ENCODE data around the gene RPN2.

RPN2 gene

DNA sequence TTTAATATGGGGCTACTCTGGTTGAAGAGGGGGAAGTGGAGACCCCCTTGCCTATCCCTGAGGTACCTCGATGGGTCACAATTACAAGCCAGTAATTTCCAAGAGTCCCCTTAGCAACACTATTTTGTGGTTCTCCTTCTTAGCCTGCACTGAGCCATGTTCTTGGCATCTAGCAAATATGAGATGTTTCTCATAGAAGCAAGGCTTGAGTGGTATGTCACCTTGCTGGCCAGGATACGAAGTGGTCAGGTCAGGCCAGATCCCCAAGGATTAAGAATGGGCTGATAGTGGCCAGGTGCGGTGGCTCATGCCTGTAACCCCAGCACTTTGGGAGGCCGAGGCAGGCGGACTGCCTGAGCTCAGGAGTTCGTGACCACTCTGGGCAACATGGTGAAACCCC lies 84.6 kb downstream of the RPN2 start:
- TF ChIP-seq, protein P1, sequence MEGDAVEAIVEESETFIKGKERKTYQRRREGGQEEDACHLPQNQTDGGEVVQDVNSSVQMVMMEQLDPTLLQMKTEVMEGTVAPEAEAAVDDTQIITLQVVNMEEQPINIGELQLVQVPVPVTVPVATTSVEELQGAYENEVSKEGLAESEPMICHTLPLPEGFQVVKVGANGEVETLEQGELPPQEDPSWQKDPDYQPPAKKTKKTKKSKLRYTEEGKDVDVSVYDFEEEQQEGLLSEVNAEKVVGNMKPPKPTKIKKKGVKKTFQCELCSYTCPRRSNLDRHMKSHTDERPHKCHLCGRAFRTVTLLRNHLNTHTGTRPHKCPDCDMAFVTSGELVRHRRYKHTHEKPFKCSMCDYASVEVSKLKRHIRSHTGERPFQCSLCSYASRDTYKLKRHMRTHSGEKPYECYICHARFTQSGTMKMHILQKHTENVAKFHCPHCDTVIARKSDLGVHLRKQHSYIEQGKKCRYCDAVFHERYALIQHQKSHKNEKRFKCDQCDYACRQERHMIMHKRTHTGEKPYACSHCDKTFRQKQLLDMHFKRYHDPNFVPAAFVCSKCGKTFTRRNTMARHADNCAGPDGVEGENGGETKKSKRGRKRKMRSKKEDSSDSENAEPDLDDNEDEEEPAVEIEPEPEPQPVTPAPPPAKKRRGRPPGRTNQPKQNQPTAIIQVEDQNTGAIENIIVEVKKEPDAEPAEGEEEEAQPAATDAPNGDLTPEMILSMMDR (IDR thresholded peaks at IDR 0.05) = no peak

DNA sequence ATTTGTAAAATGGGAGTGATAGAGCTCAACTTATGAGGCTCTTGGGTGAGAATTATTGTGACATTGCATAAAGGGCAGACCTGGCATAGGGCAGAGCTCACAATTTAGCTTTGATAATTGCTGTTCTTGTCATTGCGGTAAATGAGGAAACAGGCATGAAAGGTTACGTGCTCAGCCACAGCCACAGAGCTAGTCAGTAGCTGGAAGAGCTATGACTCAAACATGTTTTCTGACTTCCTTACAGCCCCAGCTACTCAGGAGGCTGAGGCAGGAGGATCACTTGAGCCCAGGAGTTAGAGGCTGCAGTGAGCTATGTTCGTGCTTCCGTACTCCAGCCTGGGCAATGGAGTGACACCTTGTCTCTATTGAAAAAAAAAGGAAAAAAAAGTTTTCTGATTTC lies 86.0 kb downstream of the RPN2 start:
- TF ChIP-seq, protein P1 (IDR thresholded peaks at IDR 0.05) = no peak

DNA sequence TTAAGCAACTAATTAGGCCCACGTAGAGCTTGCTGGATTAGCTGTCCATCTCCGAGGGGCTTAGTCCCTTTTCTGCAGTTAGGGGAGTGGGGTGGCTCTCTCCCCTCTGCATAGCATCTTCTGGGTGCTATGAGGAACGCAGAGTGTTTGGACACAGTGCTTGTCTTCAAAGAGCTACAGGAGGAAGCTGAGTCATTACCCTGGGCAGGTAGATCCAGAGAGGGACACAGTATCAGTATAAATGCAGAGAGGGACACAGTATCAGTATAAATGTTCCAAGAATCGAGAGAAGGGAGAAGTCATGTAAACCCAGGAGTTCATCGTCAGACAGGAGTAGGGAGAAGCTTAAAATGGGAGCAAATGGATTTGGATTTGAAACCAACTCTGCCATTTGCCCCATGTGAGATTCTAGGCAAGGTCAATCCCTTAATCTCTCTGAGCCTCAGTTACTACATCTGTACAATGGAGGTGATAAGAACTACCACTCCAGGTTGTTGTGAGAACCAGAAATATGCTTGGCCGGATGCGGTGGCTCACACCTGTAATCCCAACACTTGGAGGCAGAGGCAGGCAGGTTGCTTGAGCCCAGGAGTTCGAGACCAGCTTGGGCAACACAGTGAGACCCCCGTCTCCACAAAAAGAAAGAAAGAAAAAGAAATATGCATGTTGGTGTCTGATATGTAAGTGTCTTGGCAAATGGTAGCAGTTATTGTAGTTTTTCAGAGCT lies 88.0 kb downstream of the RPN2 start:
- TF ChIP-seq, protein P1 (IDR thresholded peaks at IDR 0.05) = no peak

DNA sequence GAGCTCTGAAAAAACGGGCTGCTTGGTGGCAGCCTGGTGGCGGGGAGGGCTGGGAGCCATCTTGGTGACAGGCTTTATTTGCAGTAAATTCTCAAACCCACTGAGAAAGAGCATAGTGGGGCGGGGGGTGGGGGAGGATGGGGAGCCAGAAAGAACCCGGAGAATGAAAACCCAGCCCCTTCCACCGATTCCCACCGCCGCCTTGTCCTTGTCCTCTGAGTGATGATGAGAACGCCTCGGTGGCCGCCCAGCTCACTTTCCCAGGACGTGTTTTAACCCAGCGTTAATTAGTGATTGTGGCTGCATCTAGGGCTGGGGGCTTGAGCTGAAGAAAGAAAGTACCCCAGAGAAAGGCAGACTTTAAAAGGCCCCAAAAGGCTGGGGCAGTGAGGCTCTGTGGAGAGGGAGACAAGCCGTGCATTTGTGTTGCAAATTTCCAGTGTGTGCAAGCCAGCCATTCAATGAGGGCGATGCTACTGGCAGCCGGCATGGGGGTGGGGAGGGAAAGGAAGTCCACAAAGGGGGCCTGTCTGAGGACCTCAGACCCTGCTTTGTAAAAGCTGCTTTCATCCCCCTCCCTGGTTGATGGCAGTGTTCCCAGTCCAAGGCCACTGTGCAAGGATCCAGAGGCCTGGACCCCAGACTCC lies 88.7 kb downstream of the RPN2 start:
- TF ChIP-seq, protein P1 (IDR thresholded peaks at IDR 0.05) = no peak

DNA sequence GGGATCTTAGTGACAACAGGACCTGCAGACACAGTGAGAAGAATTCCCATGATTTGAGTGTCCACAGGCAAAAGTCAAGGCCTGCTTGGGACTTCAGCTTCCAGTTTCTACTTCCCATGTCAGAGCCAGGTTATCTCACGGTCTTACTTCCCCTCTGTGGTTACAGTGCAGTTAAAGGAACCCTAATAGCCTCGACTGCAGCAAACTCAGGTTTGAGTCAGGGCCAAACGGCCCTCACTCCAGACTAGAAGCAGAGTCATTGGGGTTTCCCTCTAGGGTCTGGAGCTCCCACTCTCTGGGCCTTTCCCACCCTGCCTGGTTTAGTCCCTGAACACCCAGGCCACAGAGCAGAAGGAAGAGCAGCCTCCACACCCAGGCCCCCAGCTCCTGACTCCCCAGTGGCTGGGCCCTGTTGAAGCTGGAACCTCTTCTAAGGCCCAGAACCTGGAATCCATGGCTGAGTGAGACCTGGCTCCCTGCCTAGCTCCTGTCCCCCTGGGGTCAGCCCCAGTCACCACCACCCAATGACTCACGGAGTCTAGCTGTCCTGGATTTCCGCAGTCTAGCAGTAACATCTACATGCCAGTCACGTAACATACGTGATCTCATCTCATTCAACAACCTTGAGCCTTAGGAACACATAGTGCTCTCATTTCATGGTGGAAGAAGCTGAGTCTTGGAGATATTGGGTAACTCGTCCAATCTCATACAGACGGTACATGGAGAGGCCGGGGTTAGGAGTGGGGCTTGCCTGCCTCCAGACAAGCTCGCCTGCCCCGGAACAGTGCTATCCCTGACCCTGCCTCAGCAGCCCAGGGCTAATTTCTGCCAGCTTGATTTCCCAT lies 91.7 kb downstream of the RPN2 start:
- TF ChIP-seq, protein P1 (IDR thresholded peaks at IDR 0.05) = no peak

DNA sequence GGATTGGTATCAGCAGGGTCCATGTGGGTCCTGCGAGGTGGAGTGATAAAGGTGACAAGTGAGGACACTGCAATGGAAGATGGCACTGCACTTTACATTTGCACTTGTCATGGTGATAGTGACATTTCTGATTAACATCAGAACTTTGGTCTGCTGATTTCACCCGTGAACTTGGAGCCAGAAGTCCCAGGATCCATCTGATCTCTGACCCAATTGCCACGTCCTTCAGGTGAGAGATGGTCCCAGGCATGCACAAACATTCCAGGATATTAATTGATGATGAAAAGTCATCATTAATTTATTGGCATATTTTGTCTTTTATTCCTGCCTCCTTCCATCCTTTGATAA lies 92.3 kb downstream of the RPN2 start:
- TF ChIP-seq, protein P1 (IDR thresholded peaks at IDR 0.05) = no peak

DNA sequence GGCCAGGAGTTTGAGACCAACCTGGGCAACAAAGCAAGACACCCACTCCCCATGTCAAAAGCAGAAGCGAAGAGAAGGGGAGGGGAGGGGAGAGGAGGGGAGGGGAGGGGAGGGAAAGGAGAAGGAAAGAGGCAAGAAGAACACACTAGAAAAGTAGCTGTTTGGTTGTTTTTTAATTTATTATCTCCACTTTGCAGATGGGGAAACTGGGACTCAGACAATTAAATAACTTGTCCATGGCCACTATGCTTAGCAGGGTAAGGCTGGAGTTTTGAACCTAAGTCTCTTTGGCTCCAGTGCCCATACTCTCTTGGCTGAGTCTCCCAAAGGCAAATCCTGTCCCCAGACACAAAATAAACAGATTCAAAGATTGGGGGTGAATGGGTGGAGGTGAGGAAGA lies 94.9 kb downstream of the RPN2 start:
- TF ChIP-seq, protein P1 (IDR thresholded peaks at IDR 0.05) = no peak
